GF-D8 (cell line): Measurements from ENCODE around the gene USP33.
"Not testable (repeated sequence)": the region's sequence is repeated elsewhere in the genome, so short reads cannot be mapped to it uniquely, and the experiment has no call there.

Source experiments
- DNase-seq: peaks from one replicate; lab custom pipeline; 2025; lab: John Stamatoyannopoulos, UW

USP33 gene

DNA sequence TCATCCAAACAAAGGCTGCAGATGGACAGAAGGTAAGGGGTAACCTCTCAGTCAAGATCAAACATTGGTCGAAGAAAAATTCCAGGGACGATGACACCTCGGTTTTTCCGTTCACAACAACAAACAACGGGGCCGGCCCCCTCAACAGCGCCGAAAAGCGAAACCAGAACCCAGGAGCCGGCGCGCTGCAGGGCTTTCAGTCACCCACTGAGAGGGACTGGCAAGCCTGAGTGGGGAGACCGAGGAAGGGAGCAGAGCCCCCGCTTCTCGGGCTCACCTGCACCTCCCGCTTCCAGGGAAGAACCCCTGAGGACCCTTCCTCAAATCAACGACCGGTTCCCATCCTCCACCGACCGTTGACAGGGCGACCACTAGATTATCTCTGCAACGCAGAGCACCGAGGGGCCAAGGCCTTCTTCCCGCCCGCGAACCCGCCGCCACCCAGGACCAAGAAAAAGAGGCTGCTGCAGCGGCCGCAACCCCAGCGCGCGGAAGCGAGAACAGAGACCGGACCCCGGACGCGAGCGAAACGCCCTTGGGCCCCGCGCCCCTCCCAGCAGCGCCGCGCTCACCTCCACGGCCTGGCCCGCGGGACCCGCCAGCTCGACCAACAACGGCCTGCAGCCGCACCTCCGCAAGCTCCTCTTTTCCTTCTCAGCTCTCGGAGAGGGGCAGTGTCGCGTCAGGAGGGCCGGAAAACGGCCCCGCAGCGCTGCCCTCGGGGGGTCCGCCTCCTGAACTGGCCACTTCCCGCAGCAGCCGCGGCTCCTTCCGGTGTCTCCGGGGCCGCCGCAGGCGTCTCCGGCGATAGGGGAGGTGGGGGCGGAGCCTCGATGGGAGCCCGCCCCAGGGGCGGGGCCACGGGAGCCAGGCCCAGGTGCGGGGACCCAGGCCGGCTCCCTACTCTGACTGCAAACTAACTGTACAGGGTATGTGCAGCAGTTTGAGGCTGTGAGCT lies at the start of gene USP33:
Gene USP33 (minus strand): TSS at position 782 of the 958 bp plus-strand sequence. CDS start 18,155 bp downstream, outside the sequence.
- DNase-seq: peak; percentile 70

DNA sequence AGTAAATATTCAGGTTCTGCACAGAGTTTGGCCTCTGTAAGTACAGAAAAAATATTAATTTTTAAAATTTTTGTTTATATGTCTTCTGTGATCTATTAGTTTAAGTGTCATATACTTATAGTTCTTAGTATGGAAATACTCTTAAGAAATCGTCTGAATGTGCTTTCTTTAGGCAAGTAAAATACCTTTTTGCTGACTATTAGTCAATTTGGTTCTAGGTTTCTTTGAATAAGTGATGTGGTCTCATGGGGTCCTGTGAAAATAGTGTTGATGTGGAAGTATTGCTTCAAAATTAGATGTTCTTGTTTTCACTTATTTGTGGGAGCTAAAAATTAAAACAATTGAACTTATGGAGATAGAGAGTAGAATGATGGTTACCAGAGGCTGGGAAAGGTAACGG lies 43.7 kb upstream of the USP33 start:
- no peak for DNase-seq

DNA sequence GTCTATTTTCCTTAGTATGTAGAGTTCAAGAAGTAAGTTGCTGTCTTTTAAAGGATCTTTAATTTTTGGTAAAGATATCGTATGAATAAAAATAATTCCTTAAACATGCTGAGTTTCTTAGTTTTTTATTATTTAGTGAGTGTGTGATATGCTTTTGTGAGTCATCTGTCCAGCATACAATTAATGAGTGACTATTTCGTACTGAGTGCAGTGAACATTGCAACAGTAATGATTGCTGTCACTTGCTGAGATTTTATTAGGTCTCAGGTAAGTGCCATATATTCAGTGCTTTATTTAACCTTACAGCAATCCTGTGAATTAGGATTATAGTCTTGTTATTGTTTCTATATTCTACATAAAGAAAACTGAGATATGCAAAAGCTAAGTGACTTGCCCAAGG lies 42.4 kb upstream of the USP33 start:
- no peak for DNase-seq

DNA sequence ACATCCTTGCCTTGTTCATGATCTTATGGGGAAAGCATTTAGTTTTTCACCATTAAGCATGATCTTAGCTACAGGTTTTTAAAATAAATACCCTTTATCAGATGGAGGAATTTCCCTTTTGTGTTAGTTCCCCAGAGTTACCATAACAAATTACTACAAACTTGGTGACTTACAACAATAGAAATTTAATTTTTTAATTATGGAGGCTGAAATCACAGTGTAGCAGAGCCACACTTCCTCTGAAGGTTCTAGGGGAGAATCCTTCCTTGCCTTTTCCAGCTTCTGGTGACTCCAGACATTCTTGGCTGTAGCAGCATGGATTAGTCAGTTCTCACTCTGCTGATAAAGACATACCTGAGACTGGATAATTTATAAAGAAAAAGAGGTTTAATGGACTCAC lies 38.3 kb upstream of the USP33 start:
- DNase-seq: no peak

DNA sequence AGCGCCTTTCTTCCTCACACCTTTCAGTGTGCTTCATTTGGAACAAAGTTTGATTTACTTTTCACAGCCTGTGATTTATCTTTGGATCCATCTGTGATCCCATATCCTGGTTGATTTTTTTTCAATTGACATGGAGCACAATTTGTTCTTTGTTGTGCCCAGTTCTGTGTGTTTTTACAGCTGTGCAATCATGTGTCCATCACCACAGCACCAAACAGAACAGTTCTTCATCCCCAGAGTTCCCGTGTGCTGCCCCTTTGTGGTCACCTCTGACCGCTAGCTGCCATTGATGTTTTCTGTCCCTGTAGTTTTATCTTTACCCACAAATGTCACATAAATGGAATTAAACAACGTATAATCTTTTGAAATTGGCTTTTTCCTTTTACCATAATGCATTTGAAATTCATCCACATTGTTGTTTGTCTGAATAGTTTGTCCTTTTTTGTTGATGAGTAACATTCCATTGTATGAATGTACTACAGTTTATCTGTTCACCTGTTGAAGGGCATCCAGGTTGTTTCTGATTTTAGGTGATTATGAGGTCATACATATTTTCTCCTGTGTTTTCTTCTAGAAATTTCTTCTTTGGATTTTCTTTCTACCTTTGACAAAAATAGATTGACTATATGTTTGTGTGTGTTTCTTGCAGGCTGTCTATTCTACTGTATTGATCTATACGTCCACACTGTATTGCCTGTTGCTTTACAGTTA lies 37.2 kb upstream of the USP33 start:
- no peak for DNase-seq

DNA sequence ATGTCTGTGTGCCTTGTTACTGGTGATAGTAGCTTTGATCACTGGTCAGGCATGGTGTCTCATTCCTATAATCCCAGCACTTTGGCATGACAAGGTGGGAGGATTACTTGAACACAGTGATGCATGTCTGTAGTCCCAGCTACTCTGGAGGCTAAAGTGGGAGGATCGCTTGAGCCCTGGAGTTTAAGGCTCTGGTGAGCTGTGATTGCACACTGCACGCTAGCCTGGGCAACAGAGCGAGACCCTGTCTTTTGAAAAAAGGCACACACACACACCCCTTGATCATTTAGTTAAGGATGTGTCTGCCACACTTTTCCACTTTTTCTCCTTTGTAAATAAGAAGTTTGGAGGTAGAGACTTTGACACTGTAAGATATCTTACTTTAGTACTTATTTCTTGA lies 34.9 kb upstream of the USP33 start:
- DNase-seq: no peak

DNA sequence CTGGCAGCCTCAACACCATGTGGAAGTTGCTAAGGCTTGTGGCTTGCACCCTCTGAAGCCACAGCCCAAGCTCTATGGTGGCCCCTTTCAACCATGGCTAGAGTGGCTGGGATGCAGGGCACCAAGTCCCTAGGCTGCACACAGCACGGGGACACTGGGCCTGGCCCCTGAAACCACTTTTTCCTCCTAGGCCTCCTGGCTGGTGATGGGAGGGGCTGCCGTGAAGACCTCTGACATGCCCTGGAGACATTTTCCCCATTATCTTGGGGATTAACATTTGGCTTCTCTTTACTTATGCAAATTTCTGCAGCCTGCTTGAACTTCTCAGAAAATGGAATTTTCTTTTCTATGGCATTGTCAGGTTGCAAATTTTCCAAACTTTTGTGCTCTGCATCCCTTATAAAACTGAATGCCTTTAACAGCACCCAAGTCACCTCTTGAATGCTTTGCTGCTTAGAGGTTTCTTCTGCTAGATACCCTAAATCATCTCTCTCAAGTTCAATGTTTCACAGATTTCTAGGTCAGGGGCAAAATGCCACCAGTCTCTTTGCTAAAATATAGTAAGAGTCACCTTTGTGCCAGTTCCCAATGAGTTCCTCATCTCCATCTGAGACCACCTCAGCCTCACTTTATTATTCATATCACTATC lies 26.6 kb upstream of the USP33 start:
- DNase-seq: not testable (repeated sequence)

DNA sequence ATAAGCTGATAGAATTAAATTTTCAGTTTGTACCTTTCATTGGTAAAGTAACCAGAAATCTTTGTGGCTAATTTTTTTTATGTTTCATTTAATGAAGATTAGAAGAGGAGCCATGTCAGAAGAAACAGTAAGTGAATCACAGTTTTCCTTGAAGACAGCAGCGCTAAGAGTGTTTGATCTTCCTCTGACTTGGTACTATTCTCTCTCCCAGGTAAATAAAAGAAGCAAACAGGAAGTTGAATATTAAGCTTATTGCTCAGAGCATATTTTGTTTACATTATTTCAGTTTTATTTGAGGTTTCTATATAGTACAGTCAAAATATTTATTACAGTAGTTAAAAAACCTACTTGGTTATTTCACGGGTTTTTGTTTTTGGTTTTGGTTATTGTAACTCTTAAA lies 23.5 kb upstream of the USP33 start:
- no peak for DNase-seq

DNA sequence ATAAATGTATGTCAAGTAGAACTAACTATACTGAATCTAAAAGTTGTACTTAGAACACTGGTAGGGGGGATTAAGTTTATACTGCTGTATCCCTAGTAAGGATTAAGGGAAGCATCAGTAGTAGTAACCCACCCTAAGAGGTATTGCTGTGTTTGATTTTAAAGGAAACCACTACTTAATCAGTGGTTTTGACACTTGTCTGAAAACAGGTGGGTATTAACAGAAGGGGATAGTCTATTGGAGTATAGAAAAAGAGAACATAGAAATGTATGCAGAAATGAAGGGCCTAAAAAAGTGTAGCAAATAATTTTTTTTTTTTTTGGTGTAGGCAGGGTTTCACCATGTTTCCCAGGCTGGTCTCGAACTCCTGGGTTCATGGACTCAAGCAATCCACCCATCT lies 22.0 kb upstream of the USP33 start:
- no peak for DNase-seq

DNA sequence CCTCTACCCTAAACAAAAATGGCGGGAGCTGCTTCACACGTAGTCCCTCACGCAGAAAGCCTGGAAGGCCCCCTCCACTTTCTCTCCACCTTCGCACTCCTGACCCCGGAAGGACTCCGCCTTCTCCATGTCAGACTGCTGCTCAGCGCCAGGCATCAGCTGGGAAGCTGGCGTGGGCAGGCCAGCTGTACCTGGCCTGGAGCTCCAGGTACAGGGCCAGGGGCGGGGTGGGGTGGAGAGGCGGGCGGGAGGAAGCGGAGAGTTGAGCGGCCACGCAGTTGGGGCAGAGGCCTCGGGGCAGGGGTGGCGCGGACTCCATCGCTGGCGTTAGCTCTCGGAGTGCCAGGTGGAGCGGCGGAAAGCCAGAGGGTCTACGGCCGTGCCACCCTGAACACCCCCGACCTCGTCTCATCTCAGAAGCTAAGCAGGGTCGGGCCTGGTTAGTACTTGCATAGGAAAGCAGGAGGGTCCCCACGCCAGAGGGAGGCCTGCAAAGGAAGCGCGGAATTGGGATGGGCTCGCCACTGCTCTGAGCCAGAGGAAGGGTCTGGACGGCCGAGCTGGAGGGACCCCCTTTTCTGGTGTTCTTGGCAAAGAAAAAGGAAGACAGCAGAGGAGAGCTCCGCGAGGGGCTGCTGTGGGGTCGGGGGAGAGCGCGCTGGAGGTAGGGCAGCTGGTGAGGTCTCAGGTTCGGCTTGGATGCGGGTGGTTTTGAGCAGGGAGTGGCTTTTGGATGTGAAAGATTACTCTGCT lies 20.1 kb upstream of the USP33 start, which contains the start of gene MIGA1:
Gene MIGA1 (plus strand): TSS at position 121 of the 753 bp plus-strand sequence. CDS start 3,604 bp downstream, outside the sequence.
- DNase-seq: peak; percentile 71

DNA sequence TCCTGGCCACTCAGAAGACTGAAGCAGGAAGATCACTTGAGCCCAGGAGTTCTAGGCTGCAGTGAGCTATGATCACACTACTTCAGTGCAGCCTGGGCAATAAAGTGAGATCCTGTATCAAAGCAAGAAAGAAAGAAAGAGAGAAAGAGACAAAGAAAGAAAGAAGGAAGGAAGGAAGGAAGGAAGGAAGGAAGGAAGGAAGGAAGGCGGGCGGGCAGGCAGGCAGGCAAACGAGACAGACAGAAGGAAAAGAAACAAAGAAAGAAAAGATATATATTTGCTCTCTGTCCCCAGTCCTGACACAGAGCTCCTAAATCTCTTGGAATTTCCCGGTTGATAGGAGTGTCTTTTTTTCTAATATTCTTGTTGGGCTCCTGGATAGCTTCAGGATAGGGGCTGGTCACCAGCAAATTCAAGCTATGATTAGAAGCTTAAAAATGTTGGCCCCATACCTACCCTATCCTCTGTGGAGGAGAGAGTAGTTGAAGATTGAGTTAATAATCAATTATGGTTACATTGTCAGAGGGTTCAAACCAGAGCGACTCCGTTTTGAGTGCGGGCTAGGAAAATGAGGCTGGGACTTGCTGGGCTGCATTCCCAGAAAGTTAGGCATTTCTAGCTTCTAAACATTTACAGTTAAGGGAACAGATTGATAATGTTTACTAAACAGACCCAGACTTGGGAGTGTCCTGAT lies 16.5 kb upstream of the USP33 start:
- DNase-seq: no peak

DNA sequence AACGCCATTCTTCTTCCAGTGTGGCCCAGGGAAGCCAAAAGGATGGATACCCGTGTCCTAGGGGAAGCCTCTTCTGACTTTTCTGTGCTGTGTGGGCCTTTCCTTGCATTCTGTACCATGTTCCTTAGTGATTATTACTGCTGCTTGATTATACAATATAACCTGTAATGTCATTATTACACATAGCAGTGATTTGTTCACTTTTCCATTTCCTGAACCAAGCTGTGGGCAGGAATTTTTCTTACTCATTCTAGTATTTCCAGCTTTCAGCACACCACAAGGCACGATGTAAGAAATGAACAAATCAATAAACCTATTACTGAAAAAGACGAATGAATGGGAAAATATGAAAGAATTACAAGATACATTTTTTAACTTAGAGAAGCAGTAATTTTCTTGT lies 8.4 kb upstream of the USP33 start:
- DNase-seq: no peak

DNA sequence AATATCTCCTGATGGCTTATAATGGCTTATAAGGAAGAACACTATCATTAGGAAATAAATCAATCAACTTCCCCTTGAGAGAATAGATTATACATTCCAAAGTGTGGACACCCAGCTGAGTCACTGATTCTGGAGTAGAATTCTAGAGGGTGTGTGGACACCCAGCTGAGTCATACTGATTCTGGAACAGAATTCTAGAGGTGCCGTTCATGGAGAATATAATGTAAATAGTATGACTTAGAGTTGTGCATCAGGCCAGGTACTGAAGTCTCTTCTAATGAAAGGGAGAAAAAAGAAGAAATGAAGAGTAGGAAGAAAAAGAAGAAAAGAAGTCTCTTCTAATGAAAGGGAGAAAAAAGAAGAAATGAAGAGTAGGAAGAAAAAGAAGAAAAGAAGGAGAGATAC lies 2.4 kb upstream of the USP33 start:
- DNase-seq: no peak

DNA sequence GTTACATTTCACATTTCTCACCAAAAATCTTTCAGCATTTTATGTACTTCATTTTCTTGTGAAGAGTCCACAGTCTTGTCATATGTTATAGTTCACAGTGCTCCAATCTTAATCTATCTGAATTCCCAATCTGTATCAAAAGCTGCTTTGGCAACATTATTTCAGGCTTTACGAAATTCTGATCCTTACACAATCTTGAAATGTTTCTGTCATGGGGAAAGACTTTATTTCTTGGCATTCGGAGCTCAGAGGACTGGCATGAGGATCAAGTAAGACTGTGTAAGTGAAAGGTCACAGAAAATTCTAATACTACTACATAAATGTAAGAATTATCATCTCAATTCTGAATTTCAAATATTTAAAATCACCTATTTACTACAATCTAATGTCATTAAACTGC lies 2.0 kb downstream of the USP33 start:
- DNase-seq: no peak

DNA sequence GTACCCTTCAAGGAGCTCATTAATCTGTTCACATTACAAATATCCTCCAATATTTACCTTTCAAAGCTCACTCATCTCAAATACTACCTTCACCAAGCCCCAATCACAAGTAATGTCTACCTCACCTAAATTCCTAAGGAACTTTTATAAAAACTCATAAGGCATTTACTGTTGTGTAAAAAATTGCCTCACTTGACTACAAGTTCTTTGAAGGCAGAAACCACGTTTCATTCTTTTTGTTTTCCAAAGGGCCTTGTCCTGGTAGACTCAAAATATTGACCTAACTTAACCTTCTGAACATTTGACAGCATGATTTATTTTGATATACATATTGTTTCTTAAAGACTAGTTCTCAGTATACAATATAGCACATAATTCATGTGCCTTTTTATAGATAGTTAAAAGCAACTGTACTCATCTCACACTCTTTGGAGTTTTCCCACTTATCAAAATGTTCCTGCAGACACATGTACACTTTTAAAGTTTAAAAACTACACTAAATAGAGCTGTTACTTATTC lies 2.5 kb downstream of the USP33 start:
- no peak for DNase-seq

DNA sequence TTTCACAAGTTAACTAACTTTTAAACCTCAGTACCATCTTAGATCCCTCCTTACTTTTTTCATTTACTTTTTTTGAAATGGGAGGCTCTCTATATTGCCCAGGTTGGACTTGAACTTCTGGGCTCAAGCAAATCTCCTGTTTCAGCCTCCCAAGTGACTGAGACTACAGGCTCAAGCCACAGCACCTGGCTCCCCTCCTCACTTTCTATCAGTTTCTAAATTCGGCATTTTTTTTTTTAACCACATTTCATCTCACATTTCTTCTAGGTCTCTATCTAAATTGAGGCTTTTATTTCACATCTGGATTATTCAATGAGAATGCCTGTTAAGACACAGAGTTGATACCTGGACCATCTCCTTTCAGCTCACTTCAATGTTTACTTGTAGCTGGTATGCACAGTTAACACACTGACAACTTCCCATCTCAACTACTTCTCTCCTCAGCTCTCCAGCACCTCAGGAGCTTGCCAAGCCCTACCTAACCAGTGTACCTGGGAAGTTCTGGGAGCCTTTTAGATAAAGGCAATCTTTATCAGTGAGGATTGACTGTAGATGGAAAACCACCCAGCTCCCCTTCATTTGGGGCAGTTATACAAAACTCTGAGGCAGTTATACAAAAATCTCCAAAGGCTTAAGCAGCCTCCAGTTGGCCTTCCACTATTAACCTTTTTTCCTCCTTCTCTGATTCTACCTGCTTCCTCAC lies 3.4 kb downstream of the USP33 start:
- DNase-seq: no peak

DNA sequence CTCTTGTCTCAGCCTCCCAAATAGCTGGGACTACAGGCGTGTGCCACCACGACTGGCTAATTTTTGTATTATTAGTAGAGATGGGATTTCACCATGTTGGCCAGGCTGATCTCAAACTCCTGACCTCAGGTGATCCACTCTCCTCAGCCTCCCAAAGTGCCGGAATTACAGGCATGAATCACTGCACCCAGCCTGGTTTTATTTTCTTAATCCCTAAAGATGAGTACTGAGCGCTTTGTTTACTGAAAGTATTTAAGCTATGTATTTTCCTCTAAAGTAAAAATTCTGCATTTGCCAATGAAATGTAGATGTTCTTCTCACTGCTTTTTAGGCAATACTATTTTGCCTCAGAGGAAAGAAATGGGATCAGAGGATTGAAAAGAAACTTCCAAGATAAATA lies 10.2 kb downstream of the USP33 start:
- not testable (repeated sequence) for DNase-seq

DNA sequence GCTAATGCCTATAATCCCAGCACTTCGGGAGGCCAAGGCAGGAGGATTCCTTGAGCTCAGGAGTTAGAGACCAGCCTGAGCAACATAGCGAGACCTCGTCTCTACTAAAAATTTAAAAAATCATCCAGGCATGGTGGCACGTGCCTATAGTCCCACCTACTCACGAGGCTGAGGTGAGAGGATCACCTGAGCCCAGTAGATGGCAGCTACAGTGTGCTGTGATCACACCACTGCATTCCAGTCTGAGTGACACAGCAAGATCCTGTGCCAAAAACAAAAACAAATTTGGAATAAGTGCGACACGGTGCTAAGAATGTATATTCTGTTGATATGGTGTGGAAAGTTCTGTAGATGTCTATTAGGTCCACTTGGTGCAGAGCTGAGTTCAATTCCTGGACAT lies 15.1 kb downstream of the USP33 start:
- DNase-seq: no peak

DNA sequence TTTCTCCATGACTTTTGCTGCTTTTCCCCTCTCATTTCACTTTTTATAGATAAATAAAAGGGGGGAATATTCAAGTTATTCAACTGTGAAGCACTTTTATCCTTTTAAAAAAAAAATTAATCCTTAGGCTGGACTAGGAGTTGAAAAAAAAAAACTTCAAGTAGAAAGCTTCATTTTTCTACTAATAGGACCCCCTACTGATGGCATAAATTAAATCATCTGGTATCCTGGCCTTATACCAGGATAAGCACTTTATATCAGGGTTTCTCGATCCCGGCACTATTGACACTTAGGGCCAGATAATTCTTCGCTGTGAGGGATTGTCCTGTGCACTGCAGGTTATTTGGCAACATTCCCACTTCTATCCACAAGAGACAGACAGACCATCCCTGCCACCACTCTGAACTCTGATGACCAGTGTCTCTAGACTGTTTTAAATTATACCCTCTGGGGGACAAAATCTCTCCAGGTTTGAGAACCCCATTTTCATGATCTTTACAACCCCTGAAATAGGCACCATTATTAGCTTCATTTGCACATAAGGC lies 17.6 kb downstream of the USP33 start:
- DNase-seq: no peak

DNA sequence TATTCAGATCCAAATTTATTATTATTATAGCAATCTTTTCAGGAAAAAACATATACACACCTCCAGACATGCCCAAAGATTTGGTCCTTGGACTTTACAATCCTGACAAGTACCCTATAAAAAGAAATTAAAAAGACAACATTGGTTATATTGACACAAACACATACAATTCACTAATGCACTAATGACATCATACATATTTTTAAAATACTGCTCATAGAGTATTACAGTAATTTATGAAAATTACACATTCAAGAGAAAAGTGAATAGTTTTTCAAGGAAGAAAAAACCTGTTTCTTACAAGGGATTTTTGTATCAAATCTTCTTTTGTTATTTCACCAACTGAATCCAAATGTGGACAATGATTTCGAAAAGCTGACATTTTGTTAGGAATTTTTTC lies 18.3 kb downstream of the USP33 start:
- no peak for DNase-seq
